ENCODE data around the gene FXYD3.

FXYD3 gene, protein sequence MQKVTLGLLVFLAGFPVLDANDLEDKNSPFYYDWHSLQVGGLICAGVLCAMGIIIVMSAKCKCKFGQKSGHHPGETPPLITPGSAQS

DNA sequence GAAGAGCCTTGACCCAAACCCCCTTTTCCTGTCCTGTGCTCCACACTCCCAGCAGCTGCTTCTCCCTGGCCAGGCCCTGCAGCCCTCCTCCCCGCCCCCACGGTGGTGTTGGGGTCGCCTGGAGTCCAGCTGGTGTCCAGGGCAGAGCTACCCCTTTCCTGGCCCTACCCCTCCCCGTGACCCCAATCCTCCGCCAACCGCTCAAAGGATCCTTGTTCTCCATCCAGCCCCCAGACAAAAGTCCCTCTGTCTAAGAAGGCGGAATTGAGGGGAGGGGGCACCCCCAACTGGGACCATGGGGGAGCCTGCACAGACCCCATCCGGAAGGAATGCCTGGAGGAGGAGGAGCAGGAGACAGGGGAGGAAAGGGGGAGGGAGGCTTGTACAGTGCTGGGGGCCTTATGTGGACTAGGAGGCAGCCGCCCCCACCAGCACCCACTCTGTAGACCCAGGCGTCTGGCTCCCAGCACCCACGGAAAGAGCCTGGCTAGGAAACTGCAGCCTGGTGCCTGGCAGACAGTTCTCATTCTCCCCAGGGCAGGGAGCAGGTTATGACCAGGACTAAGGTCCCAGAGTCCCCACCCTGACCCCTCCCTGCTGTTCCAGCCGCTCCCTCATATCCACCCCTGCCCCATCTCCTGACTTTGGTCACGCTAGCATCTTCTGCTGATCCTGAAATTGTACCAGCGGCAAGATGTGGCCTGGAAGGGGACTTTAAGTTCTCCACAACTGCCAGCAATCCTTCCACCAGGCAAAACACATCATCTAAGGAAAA lies at the start of gene FXYD3:
Gene FXYD3 (plus strand): TSS at position 647 of the 775 bp plus-strand sequence. CDS start 3,554 bp downstream, outside the sequence.
- no peak for DNase-seq

DNA sequence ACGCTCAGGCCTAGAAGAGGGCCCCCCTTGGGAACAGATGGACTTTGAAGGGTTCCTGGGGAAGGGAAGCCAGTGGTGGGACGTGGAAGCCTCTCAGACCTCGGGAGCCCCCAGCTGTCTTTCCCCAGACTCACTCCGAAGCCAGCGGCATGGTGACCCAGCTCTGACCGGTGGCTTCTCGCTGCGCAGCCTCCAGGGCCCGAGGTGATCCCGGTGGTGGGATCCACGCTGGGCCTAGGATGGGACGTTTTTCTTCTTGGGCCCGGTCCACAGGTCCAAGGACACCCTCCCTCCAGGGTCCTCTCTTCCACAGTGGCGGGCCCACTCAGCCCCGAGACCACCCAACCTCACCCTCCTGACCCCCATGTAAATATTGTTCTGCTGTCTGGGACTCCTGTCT lies 49.5 kb upstream of the FXYD3 start:
- DNase-seq, result no peak

- peak; percentile 92 for DNase-seq
Measured at GRCh38 chr19:35066691-35067563, 48.7 kb upstream of the FXYD3 start.

DNA sequence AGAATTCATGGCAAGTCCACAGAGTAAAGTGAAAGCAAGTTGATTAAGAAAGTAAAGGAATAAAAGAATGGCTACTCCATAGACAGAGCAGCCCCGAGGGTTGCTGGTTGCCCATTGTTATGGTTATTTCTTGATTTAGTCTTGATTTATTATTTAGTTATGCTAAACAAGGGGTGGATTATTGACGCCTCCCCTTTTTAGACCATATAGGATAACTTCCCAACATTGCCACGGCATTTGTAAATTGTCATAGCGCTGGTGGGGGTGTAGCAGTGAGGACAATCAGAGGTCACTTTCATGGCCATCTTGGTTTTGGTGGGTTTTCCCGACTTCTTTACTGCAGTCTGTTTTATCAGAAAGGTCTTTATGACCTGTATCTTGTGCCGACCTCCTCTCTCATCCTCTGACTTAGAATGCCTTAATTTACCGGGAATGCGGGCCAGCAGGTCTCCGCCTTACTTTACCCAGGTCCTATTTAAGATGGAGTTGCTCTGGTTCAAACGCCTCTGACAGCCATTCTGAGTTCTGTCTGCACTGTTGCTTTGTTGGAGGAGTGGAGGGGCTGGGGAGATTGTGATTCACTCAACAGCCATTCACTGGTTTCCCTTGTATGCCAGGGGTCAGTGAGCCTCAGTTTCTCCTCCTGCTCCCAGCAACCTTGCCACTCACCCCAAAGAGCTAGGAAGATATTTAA lies 46.5 kb upstream of the FXYD3 start:
- DNase-seq, result no peak

DNA sequence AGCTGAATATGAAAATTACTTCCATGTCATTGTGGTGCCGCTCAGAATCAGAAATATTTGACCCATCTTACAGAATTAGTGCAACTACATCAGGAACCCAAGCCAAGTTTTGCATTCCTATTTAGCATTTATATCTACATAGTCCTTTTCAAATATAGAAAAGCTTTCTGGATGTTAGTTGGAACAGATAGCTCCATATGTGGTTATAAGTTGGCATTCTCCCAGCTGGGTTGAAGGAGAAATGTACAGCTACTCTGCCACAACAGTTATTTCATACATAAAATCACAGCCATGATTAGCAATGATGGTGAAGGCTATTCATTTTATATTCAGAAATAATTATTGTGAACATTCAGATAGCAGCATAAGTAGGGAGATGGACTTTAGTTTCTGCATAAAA lies 45.9 kb upstream of the FXYD3 start:
- DNase-seq, result no peak

GRCh38 chr19:35070471-35070870 lies 45.2 kb upstream of the FXYD3 start:
- no peak for DNase-seq

GRCh38 chr19:35073516-35073915 lies 42.1 kb upstream of the FXYD3 start:
- DNase-seq, result no peak

DNA sequence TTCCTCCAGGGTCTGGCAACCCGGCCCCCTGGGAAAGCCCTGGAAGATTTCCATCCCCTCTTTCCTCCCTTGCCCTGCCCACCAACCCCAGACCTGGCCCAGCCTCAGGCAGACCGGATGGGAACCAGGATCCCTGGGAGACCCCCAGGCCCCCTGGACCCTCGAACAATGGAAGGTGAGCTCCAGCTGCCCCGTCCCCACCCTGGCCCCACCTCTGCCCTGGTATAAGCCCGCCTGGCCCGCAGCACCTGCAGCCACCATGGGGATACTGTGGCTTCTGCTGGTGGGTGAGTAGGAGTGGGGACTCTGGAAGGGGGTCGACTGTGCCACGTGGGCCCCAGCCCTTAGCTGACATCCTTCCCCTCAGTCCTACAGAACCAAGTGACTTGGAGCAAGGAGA lies 41.7 kb upstream of the FXYD3 start:
- no peak for DNase-seq

DNA sequence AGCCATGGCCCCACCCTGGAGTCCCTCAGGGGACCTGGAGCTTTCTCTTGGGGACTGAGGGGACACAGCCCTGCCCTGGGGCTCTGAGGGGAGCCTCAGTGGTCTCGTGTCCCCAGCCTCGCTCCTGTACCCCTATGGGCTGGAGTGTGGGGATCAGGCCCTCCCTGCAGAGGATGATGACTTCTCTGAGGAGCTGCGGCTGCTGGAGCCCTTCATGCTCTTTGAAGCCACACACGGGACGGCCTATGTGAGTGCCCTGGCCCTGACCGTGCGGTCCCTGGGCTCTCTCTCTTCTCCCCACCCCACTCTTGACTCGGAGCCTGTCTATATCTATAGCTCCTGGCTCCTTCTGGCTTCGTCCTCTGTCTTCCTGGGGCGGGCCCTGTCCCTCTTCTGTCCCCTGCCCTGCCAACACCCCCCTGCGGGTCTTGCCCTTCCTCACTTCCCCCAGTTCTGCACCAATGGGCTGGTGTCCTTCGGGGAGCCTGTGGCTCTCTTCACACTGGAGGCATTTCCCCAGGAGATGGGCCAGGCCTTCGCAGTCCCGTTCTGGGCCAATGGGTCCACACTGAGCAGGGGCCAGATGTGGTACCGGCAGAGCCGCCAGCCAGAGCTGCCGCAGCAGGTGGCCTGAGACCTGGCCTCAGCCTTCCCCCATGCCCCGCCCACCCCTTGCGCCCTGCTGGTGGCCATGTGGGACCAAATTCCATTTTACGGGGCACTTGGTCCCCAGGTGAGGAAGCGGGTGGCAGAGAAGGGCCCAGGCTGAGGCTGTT lies 41.0 kb upstream of the FXYD3 start:
- no peak for DNase-seq

DNA sequence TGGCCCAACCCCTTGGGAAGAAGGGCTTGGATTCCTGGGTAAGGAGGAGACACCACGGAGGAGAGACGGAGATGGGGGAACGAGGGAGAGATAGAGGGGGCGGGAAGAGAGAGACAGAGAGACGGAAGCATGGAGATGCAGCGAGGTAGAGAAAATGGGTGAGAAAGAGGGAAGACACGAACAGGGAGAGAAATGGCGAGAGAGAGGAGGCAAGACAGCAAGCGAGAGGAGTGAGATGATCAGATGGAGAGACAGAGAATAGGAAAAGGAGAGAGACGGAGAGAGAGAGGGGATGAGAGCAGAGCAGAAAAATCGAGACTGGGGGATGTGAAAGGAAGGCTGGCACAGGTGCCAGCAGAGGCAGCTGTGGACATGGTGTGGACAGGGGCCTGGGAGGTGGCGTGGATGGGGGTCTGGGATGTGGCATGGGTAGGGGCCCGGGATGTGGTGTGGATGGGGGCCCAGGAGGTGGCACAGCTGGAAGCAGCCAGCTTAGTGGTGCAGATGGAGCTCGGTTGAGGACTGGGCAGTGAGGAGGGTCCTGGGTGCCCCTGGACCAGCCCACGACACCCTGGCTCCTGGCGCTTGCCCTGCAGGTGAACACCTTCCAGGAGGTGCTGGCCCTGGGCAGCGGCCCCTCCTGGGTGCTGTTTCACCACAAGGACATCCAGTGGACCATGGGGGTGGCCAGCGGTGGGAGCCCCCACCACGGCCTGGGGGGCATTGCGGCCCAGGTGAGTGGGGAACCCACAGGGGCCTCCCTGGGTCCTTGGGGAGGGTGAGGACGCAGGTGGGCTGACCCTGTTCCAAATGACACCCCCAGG lies 40.2 kb upstream of the FXYD3 start:
- DNase-seq, result no peak

DNA sequence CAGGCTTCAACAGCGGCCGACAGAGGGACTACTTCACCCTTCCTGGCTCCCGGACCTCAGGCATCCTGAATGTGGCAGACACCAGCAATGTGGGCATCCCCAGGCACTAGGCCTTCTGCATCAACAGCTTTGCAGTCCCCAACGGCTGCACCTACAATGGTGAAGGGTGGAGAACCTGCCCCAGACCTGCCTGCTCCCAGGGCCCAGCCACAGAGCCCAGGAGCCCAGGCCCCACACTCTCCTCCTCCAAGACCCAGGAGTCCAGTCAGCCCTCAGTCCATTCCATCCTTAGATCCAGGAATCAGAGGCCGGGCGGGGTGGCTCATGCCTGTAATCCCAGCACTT lies 39.6 kb upstream of the FXYD3 start:
- DNase-seq, result no peak

DNA sequence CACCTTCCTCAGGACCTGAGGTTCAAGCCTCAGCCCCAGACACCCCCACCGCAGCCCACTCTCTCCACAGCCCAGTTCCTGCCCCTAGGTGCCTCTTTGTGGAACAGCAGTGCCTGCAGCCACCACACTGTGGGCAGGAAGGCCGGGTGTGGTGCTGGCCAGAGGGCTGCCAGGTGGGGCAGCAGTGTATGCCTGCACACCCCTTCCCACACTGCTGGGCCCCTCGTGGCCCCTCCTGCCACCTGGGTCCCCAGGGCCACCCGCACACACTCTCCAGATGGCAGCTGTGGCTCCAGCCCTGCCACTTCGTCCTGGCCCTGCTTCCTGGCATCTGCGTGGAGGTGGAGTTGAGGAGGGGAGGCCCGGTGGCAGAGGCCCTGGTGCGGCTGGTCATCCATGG lies 39.0 kb upstream of the FXYD3 start:
- DNase-seq, result no peak

DNA sequence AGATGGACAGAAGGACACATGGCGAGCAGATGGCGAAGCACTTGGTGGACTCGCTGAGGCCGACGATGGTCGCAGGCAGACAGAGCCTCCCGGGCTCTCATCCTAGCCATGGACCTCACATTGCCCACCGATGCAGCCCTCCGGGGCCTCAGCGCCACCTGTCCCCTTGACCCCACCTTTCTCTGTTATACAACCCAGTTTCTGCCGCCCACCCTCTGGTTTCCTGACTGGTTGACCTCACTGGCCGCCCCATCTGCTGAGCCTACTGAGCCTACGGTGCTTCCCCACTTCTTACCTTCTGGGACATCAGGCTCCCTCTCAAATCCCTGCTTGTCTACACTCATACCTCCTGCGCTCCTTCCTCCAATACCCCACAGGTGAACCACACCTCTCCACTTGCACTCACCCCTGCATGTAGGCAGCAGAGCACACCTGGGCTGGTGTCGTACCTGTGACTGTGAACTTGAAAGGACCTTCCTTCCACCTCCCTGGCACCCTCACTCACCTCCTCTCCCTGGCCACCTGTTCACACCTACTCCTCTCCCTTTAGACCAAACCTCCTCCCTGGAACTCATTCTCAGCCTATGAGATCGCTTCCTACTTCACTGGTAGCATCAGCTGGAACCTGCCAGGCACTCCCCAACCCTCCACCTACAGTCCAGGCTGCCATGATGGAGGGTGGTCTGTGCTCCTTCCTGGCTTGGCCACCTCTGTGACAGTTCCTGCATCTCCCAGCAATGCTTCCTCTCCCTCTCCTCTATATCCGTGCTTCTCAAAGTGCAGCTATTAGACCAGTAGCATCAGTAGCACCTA lies 38.0 kb upstream of the FXYD3 start:
- DNase-seq, result no peak

DNA sequence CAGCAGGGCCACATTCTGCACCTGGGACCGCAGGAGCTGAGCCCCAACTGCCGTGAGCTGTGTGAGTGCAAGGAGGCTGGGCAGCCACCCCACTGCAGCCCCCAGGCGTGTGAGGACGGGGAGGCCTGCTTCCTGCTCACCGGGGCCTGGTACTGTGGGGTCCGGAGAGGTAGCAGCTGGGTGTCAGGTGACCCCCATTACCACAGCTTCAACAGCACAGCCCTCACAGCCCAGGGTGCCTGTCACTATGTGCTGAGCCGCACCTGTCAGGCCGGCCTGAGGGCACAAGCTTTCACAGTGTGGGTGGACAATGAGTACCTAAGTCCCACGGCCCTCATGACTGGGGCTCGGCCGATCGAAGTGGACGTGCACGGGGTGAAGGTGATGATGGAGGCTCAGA lies 35.8 kb upstream of the FXYD3 start:
- no peak for DNase-seq

DNA sequence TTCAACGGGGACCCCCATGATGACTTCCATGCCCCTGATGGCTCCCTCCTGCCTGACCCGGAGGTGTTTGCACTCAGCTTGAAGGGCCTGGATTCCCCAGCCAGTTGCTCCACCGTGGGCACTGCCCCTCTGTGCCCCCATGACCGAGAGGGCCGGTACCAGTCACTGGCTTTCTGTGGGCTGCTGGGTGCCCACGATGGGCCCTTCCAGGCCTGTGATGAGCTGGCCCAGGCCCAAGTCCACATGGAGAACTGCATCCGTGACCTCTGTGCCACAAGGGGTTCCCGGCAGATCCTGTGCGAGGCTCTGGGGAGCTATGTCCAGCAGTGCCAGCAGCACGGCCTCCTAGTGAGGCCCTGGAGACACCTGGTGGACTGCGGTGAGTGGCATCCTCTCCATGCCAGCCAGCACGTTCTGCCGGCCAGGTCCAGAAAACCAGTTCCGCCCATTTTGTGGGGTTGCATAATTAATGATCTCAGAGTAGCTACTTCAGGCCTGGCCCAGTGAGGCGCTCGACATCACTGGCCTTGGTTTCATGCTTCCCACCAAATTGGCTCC lies 34.9 kb upstream of the FXYD3 start:
- DNase-seq, result no peak

- no peak for DNase-seq
Measured at GRCh38 chr19:35081201-35081600, 34.4 kb upstream of the FXYD3 start.

DNA sequence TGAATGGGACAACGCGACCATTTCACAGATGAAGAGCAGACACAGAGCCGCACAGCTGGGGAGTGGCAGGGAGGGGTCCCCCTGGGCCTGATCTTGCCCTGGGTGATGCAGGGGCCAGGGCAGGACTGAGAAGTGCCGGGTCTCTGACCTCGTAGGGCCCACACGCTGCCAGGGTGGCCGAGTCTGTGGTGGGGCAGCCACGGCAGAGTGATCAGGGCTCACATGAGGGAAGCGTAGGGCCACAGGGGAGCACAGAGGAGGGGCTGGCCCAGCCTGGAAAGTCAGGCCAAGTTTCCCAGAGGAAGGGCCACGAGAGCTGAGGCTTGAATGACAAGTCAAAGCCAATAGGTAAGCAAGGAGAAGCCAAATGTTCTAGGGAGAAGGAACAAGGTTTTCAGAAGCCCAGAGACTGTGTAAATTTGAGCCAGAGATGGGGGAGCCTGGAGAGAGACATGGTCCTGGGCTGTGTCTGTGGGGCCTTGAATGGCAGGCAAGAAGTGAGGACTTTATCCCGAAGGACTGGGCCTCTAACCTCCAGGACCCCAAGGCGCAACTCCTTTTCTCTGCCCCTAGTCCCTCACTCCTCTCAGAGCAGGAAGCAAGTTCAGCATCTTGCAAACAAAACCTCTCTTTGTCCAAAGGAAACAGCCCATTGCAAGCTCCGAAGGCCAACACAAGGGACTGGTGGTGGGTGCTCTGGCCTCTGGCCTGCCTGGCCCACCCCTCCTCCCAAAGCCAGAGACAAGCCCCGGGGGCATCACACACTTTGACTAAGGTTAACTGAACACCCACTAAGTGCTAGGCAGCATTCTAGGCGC lies 31.7 kb upstream of the FXYD3 start:
- no peak for DNase-seq

DNA sequence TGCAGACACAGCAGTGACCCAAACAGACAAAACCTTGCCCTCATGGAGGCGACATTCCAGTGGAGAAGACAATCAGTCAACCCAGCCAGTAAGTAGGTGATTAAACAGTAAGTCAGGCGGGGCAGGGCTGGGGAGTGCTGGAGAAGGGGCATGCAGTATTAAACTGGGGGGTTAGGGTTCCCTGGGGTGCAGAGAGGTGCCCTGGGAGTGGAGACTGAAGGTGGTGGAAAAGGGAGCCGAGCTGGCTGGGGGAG lies 31.2 kb upstream of the FXYD3 start:
- no peak for DNase-seq

DNA sequence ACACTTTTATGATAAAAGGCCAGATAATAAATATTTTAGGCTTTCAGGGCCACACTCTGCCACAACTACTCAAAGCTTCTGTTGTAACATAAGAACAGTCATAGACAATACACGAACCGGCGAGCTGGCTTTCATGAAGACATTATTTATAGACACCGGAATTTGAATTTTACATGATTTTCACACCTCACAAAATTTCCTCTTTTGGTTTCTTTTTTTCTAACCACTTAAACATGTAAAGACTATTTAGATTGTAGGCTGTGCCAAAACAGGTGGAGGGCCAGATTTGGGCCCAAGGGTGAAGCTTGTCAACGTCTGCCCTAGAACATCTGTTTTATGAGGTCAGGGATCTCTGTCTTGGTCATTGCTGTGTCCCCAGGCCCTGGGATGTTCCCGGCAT lies 29.7 kb upstream of the FXYD3 start:
- no peak for DNase-seq

DNA sequence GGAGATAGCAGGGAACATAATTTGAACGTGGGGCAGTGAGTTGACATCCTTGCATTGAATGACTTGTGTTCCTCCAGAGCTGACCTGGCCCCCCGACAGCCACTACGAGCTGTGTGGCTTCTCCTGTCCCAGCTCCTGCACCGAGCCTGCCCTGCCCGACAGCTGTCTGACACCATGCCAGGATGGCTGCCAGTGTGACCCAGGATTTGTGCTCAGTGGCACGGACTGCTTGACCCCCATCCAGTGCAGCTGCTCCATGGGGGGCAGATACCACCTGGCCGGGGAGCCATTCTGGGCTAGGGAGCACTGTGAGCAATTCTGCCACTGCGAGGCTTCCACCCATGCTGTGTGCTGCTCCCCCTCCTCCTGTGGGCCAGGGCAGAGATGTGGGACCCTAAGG lies 29.2 kb upstream of the FXYD3 start:
- no peak for DNase-seq

Measured in activated CD4-positive, alpha-beta T cell treated with anti-CD3 and anti-CD28 coated beads, Interleukin-2, amount 50 U/mL, for 1 hour (primary cell).